HG03378 (cell line): Measurements from ENCODE around the gene UBAC1.

Source experiments
- ATAC-seq: cut with Tn5 transposase; IDR thresholded peaks from one replicate; pipeline ENCODE4 v1.9.1; 2021; ENCODE audit warnings: mild to moderate bottlenecking, moderate library complexity; ENCODE audit not compliant: unreplicated experiment

UBAC1 gene

GRCh38 chr9:135993765-135994500 is 32.8 kb upstream of the UBAC1 start:
- no peak for ATAC-seq

GRCh38 chr9:135993409-135993742 is 32.2 kb upstream of the UBAC1 start:
- no peak for ATAC-seq

DNA sequence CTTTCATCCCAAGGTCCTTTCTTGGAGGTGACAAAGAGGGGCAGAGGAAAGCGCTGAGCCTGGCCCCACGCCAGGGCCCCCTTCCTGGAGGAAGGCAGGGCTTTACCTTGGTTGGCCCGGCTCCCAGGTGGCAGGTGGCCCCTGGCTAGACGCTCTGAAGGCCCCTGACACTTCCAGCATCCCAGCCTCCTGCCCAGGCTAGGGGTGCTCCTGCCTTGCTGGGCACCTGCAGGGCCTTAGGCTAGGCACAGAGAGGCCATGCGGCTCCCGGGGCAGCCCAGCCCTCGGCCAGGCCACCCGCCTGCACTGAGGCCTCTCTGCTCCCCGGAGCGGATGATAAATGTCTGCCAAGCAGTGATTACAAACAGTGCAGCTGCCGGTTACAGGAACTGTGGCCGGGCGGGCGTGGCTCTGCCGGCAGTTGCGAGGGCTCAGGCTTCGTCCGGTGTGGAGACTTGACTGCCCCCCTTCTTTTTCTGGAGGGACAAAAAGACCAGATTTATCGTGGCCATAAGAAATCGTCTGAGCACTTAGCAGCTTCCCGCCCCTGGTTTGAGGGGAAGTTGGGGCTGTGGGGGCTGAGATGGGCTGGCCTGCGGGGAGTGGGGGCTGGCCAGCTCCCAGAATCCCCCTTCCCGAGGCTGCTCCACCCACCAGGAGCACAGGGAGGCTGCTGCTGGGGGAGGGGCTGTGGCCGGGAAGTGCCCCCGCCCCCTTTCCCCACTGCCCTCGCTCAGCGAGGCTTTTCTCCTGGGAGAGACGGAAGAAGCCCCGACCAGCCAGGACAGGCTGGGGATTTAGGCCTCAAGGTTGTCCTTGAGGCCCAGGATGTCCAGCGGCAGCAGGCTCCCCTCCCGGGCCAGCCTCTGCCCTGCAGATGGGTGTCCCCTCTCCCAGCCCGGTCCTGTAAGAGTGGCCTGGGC is 31.6 kb upstream of the UBAC1 start:
- ATAC-seq = no peak

- no peak for ATAC-seq
Measured at GRCh38 chr9:135991771-135992170, 30.6 kb upstream of the UBAC1 start.

DNA sequence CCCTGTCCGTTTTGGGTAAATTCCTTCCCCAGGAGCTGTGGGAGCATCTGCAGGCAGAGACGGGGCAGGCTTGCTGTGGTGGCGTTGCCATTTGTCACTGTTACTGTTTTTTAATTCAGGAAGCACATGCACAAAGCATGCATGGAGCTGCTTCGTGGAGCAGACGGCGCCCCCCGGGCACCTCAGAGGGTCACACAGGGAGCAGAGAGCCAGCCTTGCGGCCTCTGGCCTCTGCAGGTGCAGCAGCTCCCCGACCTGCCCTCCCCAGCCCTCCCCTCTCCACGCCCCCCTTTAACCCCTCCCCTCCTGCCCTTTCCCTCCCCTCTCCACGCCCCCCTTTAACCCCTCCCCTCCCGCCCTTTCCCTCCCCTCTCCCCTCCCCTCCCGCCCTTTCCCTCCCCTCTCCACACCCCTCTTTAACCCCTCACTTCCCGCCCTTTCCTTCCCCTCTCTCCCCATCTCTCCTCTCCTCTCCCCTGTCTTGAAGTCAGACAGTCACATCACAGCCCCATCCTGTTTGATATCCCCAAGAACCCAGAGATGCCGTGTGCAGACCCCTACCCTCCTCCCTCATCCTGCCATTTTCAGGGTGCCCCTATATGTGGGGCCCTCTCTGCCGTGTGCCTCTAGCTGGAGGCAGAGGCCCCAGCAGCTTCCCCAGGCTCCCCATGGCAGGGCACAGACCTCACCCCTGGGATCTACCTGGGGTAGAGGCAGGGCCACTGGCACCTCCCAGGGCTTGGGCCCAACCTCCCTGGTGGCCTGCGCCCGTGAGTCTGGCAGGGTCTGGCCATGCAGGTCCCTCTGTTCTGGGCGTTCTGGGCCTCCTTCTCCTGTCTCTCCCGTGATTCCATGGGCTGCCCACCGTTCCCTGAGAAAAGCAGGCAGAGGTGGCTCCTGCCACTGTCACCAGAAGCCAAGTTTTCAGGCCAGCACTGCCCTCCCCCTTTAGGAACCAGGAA is 29.6 kb upstream of the UBAC1 start:
- ATAC-seq = no peak

DNA sequence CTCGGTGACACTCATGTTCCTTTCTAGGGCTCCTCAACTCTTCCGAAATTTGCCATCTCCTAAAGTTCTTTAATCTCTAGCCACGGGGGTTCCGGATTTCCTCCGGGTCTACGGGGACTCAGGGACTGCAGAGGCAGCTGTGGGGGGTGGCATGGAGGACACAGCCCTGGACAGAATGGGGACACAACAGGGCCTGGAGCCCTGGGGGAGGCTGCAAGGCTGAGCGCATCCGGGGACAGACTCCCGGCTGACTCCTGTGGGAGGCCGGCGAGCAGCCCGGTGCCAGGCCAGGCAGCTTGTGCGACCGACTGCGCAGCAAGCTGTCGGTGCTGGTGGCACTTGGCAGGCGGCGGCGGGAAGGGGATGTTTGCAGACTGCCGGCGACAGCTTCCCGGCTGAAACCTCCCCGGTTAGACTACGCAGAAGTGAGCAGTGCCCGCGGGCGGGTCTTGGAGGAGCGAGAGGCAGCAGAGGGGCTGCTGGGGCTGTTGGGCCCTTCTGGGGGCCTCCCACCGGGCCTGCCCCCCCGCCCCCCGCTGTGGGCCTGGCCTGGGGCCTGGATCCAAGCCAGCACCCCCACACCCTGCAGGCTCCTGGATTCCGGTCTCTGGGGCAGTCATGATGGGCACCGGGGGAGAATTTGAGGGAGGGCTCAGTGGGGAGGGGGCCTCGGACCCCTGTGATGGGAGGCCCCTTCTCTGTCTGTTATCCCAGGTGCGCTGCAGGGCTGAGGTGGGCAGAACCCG is 28.7 kb upstream of the UBAC1 start:
- ATAC-seq = no peak

GRCh38 chr9:135989157-135989556 is 28.0 kb upstream of the UBAC1 start:
- ATAC-seq = no peak

DNA sequence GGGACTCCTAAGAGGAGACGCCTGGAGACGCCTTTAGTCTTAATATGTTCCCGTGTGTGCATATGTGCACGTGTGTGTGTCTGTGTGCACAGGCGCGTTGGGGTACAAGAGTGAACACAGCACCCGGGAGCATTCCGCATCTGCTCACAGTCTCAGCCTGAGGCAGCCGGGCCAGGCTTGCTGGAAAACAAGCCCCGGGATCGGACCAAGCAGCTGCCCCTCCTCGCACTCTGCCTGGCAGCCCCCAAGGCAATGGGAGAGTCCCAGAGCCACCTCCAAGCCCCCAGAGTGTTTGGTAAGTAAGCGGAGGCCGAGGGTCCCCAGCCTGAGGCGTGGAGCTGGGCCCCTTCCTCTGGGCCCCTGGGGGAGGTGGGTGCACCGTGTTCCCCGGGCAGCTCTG is 27.3 kb upstream of the UBAC1 start:
- ATAC-seq = no peak

DNA sequence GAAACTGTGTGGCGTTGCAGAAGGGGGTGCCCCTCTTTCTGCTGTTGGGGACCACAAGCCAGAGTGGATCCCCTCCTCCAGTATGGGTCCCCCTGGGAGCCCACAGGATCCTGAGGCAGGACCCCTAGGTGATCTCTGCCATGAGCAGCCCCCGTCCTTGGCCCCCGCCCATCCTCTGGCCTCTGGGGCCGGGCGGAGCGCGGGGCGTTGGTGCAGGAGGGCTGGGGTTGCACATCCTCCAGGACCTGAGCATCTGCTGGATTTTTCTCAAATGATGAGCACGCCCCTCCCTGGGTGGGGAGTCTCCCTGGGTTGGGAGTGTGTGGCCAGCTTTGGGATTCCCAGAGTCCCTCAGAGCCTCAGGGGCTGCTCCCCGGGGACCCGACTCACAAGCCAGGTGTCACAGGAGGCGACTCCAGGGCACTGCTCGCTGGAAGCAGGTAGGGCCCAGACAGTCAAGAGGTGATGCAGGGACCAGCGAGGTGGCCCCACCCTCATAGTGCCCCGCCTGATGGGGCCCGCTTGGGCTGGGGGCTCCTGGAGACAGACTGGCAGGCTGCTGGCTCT is 26.7 kb upstream of the UBAC1 start:
- ATAC-seq = no peak

GRCh38 chr9:135986605-135987004 is 25.4 kb upstream of the UBAC1 start:
- ATAC-seq = no peak

- ATAC-seq = no peak
Measured at GRCh38 chr9:135985889-135986288, 24.7 kb upstream of the UBAC1 start.

DNA sequence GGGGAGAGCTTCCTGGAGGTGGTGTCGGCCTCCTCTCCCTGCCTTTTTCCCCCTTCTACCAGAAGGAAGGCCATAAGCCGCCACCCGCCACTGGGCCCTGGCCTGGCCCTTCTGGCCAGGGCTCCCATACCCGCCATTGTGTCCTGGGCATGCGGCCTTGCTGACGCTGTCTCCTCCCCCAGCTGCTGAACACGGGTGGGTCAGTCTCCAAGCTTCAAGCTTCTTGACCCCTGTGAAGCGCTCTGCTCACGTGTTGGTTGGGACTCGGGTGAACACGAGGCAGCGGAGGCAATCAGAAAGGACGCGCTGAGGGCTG is 24.2 kb upstream of the UBAC1 start:
- no peak for ATAC-seq

DNA sequence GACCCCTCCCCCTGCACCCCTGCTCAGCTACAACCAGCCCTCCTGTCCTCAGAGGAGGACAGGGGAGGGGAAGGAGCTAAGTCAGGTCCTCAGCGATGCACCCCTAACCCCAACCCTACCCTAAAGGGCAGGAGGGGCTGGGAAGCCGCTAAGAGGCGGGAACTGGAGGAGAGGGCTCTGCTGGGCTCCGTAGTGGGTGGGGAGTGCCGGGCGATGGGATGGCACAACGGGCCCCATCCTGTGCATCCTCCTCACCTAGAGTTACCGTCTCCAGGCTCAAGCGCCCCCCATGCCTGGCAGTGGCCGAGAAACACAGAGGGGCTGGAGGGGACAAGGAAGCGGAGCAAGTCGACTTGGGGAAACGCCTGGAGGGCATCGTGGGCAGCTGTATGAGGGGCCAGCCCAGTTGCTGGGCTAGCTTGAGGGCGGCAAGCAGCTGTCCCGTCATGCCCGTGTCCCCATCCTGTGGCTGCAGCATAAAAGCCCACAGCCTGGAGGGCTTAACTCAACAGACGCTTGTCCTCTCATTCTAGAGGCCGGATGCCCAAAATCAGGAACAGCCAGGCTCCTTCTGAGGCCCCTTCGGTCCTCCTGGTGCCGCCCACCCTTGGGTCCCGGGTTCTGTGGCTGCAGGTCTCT is 23.0 kb upstream of the UBAC1 start:
- ATAC-seq = no peak

- no peak for ATAC-seq
Measured at GRCh38 chr9:135983208-135984071, 22.3 kb upstream of the UBAC1 start.

DNA sequence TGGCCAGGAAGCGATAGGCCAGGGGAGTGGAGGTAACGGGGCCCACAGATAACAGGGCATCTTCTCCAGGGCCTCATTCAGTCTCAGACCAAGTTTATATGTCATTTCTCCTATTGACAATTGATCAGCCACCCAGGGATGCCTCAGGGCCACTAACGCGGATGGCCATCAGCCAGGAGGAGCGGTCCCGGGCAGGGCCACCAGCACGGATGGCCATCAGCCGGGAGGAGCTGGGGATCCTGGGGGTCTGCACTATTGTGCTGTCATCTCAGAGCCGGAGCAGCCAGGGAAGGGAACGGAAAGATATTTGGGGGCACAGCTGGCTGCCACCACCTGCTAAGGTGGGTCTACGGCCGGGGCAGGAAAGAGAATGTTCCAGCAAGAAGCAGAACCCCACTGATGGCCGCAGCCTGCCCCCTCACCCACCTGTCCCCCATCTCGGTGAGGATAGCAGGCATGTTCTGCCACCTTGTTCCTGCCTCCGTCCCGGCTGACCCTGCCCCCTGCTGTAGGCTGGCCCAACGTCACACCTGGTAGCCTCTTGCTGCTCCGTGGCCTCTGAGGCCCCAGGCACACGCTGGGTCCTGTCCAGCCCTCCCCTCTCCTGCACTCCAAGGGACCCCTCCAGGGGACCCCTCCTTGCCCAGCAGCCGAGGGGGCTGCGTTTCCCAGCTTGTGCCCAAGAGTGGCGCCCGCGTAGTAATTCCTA is 21.5 kb upstream of the UBAC1 start:
- ATAC-seq = no peak

DNA sequence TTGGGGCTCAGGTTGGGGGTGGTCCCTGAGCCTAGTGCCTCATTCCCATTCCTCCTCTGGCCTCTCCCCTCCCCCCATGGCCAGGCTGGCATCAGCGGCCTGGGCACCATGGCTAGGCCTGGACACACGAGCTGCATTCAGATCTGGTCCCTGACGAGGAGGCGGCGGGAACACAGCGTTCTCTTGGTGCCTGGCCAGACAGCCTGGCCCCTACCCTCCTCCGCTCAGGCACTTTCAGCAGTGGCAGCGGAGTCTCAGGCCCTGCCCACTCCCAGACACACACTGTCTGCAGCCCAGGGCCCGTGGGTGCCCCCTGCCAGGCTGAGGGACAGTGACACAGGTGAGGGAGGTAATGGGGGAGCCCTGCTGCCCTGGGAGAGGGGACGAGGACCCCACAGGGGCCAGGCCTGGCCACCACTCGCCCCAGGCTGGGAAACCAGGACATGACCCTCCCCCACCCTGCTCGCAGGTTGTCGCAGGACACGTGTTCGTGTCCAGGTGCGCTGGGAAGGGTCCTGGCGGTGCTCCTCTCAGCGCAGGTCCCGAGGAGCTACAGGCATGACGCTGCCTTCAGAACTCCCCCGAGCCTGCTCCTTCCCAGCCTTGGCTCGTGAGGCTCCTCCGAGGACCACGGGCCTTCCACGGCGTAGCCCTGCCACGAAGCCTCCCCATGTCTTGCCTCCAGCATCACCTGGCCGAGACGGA is 19.9 kb upstream of the UBAC1 start:
- ATAC-seq = no peak

DNA sequence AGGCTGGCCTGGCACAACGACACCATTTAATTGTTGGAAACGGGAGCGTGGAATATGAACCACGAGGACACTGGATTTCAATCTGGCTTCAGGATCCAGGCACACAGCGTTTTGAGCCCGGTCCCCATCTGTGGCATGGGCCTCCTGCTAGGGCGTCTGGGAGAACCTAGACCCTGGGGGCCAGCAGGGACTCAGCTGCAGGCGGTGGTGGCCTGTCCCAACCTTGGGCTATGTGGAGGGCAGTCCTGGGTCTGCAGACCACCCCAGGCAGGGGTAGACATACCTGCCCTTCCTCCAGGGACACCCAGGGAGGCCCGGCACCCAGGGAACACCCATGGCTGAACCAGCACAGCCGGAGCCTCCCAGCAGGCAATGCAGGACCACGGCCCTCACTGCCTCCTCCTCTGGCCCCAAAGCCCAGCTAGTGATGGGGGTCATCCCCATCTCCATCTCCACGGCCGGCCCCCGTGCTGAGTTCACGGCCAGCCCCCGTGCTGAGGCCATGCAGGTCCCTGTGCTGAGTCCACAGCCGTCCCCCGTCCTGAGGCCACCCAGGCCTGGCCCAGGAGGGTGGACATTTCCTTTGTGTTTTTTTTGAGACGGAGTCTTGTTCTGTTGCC is 18.5 kb upstream of the UBAC1 start:
- ATAC-seq = no peak
